Osteoblast (primary cell): ENCODE results near the gene ARL15. TPM values are rescaled to one million over a fixed set of nuclear protein-coding genes. Genes with fewer than 3 reads are reported as not detected.

Experiments used
- DNase-seq: peaks from one replicate; pipeline ENCODE4 v3.0.0; 2011; ENCODE audit warnings: low spot score, mixed read lengths; ENCODE audit not compliant: insufficient read length; ENCODE audit errors: missing footprints
- H2AFZ ChIP-seq: 2 replicates; pipeline ENCODE4 v1.6.0; 2011; ENCODE audit warnings: mild to moderate bottlenecking, low read length
- H3K27ac ChIP-seq: 2 replicates; pipeline ENCODE4 v1.5.1; 2011; ENCODE audit warnings: mild to moderate bottlenecking, low read depth, low read length, moderate library complexity
- H3K27me3 ChIP-seq: 2 replicates; pipeline ENCODE4 v1.6.0; 2012; ENCODE audit warnings: mild to moderate bottlenecking, control low read depth, inconsistent platforms, low read length, moderate library complexity; ENCODE audit not compliant: insufficient read depth
- H3K36me3 ChIP-seq: 2 replicates; pipeline ENCODE4 v1.5.1; 2011; ENCODE audit warnings: mild to moderate bottlenecking, low read length, control low read depth, moderate library complexity; ENCODE audit not compliant: insufficient read depth
- H3K4me1 ChIP-seq: 2 replicates; pipeline ENCODE4 v1.5.1; 2011; ENCODE audit warnings: mild to moderate bottlenecking, low read length, control low read depth, moderate library complexity; ENCODE audit not compliant: insufficient read depth
- H3K4me2 ChIP-seq: 2 replicates; pipeline ENCODE4 v1.6.0; 2011; ENCODE audit warnings: mild to moderate bottlenecking, low read length; ENCODE audit not compliant: insufficient read depth
- H3K4me3 ChIP-seq: fragments of 200-600 bp; sonication (generic); 3 replicates; pipeline ENCODE4 v1.5.1; 2012; ENCODE audit warnings: mild to moderate bottlenecking, low read length, inconsistent platforms; ENCODE audit not compliant: insufficient read depth
- H3K79me2 ChIP-seq: 2 replicates; pipeline ENCODE4 v1.6.0; 2012; ENCODE audit warnings: mild to moderate bottlenecking, low read length, control low read depth, inconsistent platforms; ENCODE audit not compliant: insufficient read depth
- H3K9me3 ChIP-seq: 2 replicates; pipeline ENCODE4 v1.5.1; 2011; ENCODE audit warnings: low read depth, low read length, control low read depth
- H4K20me1 ChIP-seq: 2 replicates; pipeline ENCODE4 v1.6.0; 2012; ENCODE audit warnings: mild to moderate bottlenecking, low read length, control low read depth; ENCODE audit not compliant: insufficient read depth
- CTCF ChIP-seq: IDR thresholded peaks from 2 replicates; pipeline ENCODE4 v1.5.1; 2011; ENCODE audit warnings: mild to moderate bottlenecking, low read depth, low read length, moderate library complexity; ENCODE audit errors: extremely low read depth
- total RNA-seq: library from RNA; depleted of rRNA; stranded (reverse); fragments of >200 nt; gene quantifications from 2 replicates; pipeline ENCODE4 v1.2.3, GENCODE V29; 2012

The ARL15 gene
- total RNA-seq, 1 donor, result 25.3 TPM

- Histone ChIP-seq H2AFZ (no peak overlapping the region), H3K27ac (no peak overlapping the region), H4K20me1 (no peaks in the 10 kb centered on the region)
These were observed 82.6 kb downstream of the ARL15 start for GRCh38 chr5:54227759-54228158.

DNA sequence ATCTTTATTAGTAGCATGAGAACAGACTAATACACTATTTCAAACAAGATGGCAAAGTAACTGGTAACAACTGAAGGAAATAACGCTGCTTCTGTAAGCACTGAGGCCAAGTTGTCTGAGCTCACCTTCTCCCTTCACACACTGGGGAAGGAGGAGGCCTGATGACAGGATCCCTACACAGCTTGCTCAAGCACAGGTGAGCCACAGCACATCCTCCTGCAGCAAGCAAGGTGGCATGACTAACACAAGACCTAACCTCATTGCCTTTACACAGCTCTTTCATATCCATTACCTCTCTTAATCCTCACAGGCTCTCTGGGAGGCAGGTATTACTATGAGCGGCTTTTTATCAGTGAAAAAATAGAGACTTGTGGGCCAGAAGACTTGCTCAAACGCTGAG lies 83.3 kb downstream of the ARL15 start:
- H3K4me3 ChIP-seq, result no peak overlapping the region
- H3K79me2 ChIP-seq, result no peaks in the 10 kb centered on the region
- H3K9me3 ChIP-seq, result no peaks in the 10 kb centered on the region
- no peaks in the 10 kb centered on the region for H4K20me1 ChIP-seq
- H3K4me2 ChIP-seq, result no peak overlapping the region
- no peaks in the 10 kb centered on the region for H3K4me1 ChIP-seq
- DNase-seq, result no peak
- no peaks in the 10 kb centered on the region for H3K36me3 ChIP-seq
- no peak overlapping the region for H3K27ac ChIP-seq
- H3K27me3 ChIP-seq, result no peaks in the 10 kb centered on the region
- TF ChIP-seq CTCF, result no peak
- no peak overlapping the region for H2AFZ ChIP-seq

More at GRCh38 chr5:54227759-54228158, 82.6 kb downstream of the ARL15 start:
- Histone ChIP-seq H3K79me2 (no peaks in the 10 kb centered on the region), H3K27me3 (no peaks in the 10 kb centered on the region), H3K9me3 (no peaks in the 10 kb centered on the region), H3K4me2 (no peak overlapping the region), H3K36me3 (no peaks in the 10 kb centered on the region), H3K4me3 (no peak overlapping the region), H3K4me1 (no peaks in the 10 kb centered on the region)
- no peak for TF ChIP-seq CTCF
- no peak for DNase-seq

- no peak for DNase-seq
- Histone ChIP-seq H3K27ac (no peak overlapping the region), H3K4me2 (no peak overlapping the region), H3K36me3 (no peaks in the 10 kb centered on the region), H3K4me3 (no peak overlapping the region), H3K27me3 (no peaks in the 10 kb centered on the region), H4K20me1 (no peaks in the 10 kb centered on the region), H2AFZ (no peak overlapping the region), H3K4me1 (no peaks in the 10 kb centered on the region), H3K9me3 (no peaks in the 10 kb centered on the region), H3K79me2 (no peaks in the 10 kb centered on the region)
- no peak for TF ChIP-seq CTCF
These were observed 84.2 kb downstream of the ARL15 start for GRCh38 chr5:54226215-54226614.

- Histone ChIP-seq H3K9me3 (no peaks in the 10 kb centered on the region), H2AFZ (no peak overlapping the region), H3K4me3 (no peak overlapping the region), H3K27me3 (no peaks in the 10 kb centered on the region), H3K79me2 (no peaks in the 10 kb centered on the region), H4K20me1 (no peaks in the 10 kb centered on the region), H3K27ac (no peak overlapping the region), H3K4me1 (no peaks in the 10 kb centered on the region), H3K36me3 (no peaks in the 10 kb centered on the region), H3K4me2 (no peak overlapping the region)
- TF ChIP-seq CTCF, result no peak
- no peak for DNase-seq
These were observed 86.1 kb downstream of the ARL15 start for GRCh38 chr5:54224103-54224826.
